ENCODE measurements around the gene CNKSR3.

DNA sequence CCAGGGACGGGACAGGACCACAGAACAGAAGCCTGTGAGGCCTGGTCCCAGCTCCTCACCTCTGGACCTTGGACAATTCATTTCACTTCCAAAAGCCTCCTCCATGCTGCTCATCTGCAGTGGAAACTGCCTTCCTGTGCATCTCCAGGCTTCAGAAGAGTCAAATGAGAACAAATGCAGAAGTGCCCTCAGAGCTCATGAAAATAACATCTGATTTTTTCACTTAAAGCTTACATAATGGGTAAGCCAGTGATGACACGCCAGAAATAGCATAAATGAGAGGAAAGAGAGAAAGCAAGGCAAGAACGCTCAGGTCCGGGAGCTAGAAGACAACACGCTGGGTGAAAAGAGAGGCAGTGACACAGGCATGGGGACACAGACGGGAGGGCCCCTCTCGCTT is 7.9 kb downstream of the CNKSR3 start:
- no peak for TF ChIP-seq CTCF (IDR thresholded peaks at IDR 0.05)
- no peak for TF ChIP-seq POLR2A (IDR thresholded peaks at IDR 0.05)
- no peak for TF ChIP-seq EP300 (IDR thresholded peaks at IDR 0.05)
